Natural killer cell (primary cell): ENCODE measurements around the gene MFSD12. TPM values are rescaled to one million over a fixed set of nuclear protein-coding genes. Genes with fewer than 3 reads are reported as not detected.

ENCODE experiments used
- ATAC-seq, 3 donors: fragments of 150-1000 bp in 2 of 3; fragments of 200-7000 bp in 1 of 3; cut with Tn5 transposase; 1 replicate in 1 of 3; 2 replicates in 2 of 3; pipeline ENCODE4 v1.10.0; 2021; ENCODE audit warnings: mild to moderate bottlenecking in 2 of 3, moderate library complexity in 2 of 3
- DNase-seq, 2 donors: peaks; one replicate each; pipeline versions ENCODE4 v3.0.0 to v3.0.0-alpha.2; 2013 to 2021; ENCODE audit warnings: mixed read lengths in 1 of 2
- H3K27ac ChIP-seq: one replicate; pipeline ENCODE4 v1.5.1; 2013; ENCODE audit warnings: mild to moderate bottlenecking, low read length
- H3K27me3 ChIP-seq: one replicate; pipeline ENCODE4 v1.6.1; 2013; ENCODE audit warnings: low read length; ENCODE audit not compliant: control insufficient read depth, insufficient read depth
- H3K36me3 ChIP-seq: one replicate; pipeline ENCODE4 v1.6.1; 2013; ENCODE audit warnings: low read length; ENCODE audit not compliant: control insufficient read depth, insufficient read depth
- H3K4me1 ChIP-seq: one replicate; pipeline ENCODE4 v1.6.1; 2013; ENCODE audit warnings: low read length; ENCODE audit not compliant: control insufficient read depth, insufficient read depth
- H3K4me3 ChIP-seq: one replicate; pipeline ENCODE4 v1.5.1; 2013; ENCODE audit warnings: low read length
- H3K9me3 ChIP-seq: one replicate; pipeline ENCODE4 v1.6.1; 2013; ENCODE audit warnings: low read length; ENCODE audit not compliant: control insufficient read depth, insufficient read depth
- H3K27ac Mint-ChIP-seq, 2 donors: one replicate each; pipeline ENCODE4 v1.8.0; 2022; ENCODE audit warnings: mild to moderate bottlenecking in 2 of 2, mixed read lengths in 2 of 2, moderate library complexity in 1 of 2
- H3K27me3 Mint-ChIP-seq, 2 donors: one replicate each; pipeline ENCODE4 v1.8.0; 2022; ENCODE audit warnings: low read depth in 2 of 2, mixed read lengths in 2 of 2
- H3K36me3 Mint-ChIP-seq: one replicate; pipeline ENCODE4 v1.8.0; 2022; ENCODE audit warnings: mixed read lengths
- H3K4me1 Mint-ChIP-seq, 2 donors: one replicate each; pipeline ENCODE4 v1.8.0; 2022; ENCODE audit warnings: mixed read lengths in 2 of 2
- H3K4me3 Mint-ChIP-seq: one replicate; pipeline ENCODE4 v1.8.0; 2022; ENCODE audit warnings: mild to moderate bottlenecking, moderate library complexity, mixed read lengths
- H3K9me3 Mint-ChIP-seq, 2 donors: one replicate each; pipeline ENCODE4 v1.8.0; 2022; ENCODE audit warnings: mixed read lengths in 2 of 2
- CTCF ChIP-seq: fragments of 200-600 bp; IDR thresholded peaks from one replicate; pipeline ENCODE4 v1.8.0; 2022; ENCODE audit warnings: antibody characterized with exemption
- WGBS: methylation state at CpG from one replicate; pipeline ENCODE4 v1.1.7; 2013; ENCODE audit warnings: missing lambda C conversion rate; ENCODE audit not compliant: insufficient coverage; 5-methylcytosine and 5-hydroxymethylcytosine counted together
- intact Hi-C: fragments of 100-400 bp; cut with micrococcal nuclease; formaldehyde crosslinking; loops from one replicate; pipeline ENCODE4 v1.14.2; 2022
- total RNA-seq, 4 donors: library from RNA; stranded (reverse); fragments of 120-200 nt in 1 of 4; gene quantifications; one replicate each; pipeline versions ENCODE4 v1.2.3 to v1.2.4, GENCODE V29; 2013 to 2022

The MFSD12 gene
- total RNA-seq, 3 donors from 2014 or later (not counting 1 experiment from before 2014, with no cell fraction given) = 29.8 to 34.5 (median 33.6) TPM

GRCh38 chr19:3605770-3606169 lies 48.4 kb upstream of the MFSD12 start:
- Histone ChIP-seq H3K36me3 (peaks cover under 1% of the 10 kb centered on the region), H3K4me1 (peaks cover 52% of the 10 kb centered on the region), H3K4me3 (peak overlapping the region; percentile 36), H3K27ac (no peak overlapping the region), H3K9me3 (no peaks in the 10 kb centered on the region), H3K27me3 (no peaks in the 10 kb centered on the region)
- Mint-ChIP-seq H3K9me3 (no peaks in the 10 kb centered on the region), H3K4me1 (peaks cover 7 to 21% of the 10 kb centered on the region in 2 donors), H3K27me3 (no peaks in the 10 kb centered on the region), H3K36me3 (no peaks in the 10 kb centered on the region), H3K27ac (no peak overlapping the region), H3K4me3 (no peak overlapping the region)
- intact Hi-C loops = no loop called here
- TF ChIP-seq CTCF = no peak
- ATAC-seq (no peak), DNase-seq (no peak)
- WGBS = 32% methylated on average over 5 of the region's 5 CpGs

- H3K4me1 ChIP-seq = peaks cover 52% of the 10 kb centered on the region
- no peak for TF ChIP-seq CTCF
- H3K9me3 ChIP-seq = no peaks in the 10 kb centered on the region
- Mint-ChIP-seq H3K9me3 (no peaks in the 10 kb centered on the region), H3K27ac (no peak overlapping the region), H3K4me1 (peaks cover 7 to 21% of the 10 kb centered on the region in 2 donors), H3K27me3 (no peaks in the 10 kb centered on the region), H3K4me3 (no peak overlapping the region), H3K36me3 (no peaks in the 10 kb centered on the region)
- H3K36me3 ChIP-seq = no peaks in the 10 kb centered on the region
- no peak overlapping the region for H3K27ac ChIP-seq
- intact Hi-C loops = no loop called here
- ATAC-seq (peak; percentile 14 to 21 (median 14)), DNase-seq (no peak)
- 24% methylated on average over 3 of the region's 3 CpGs for WGBS
- H3K4me3 ChIP-seq = no peak overlapping the region
- no peaks in the 10 kb centered on the region for H3K27me3 ChIP-seq
These were observed 48.0 kb upstream of the MFSD12 start for GRCh38 chr19:3605361-3605760.

GRCh38 chr19:3604987-3605343 lies 47.6 kb upstream of the MFSD12 start:
- intact Hi-C loops = no loop called here
- no peaks in the 10 kb centered on the region for H3K36me3 Mint-ChIP-seq
- H3K9me3 Mint-ChIP-seq = no peaks in the 10 kb centered on the region
- H3K4me3 ChIP-seq = peak overlapping the region; percentile 14
- WGBS = under 1% methylated on average over 7 of the region's 11 CpGs
- peaks cover 7 to 21% of the 10 kb centered on the region in 2 donors for H3K4me1 Mint-ChIP-seq
- H3K4me3 Mint-ChIP-seq = no peak overlapping the region
- ATAC-seq (peak; percentile 62 to 79 (median 71)), DNase-seq (peak; percentile 34 to 56)
- H3K36me3 ChIP-seq = no peaks in the 10 kb centered on the region
- no peak overlapping the region for H3K27ac Mint-ChIP-seq
- no peaks in the 10 kb centered on the region for H3K9me3 ChIP-seq
- peaks cover 52% of the 10 kb centered on the region for H3K4me1 ChIP-seq
- no peaks in the 10 kb centered on the region for H3K27me3 Mint-ChIP-seq
- peak overlapping the region; percentile 47 for H3K27ac ChIP-seq
- no peak for TF ChIP-seq CTCF
- no peaks in the 10 kb centered on the region for H3K27me3 ChIP-seq
